ENCODE data around the gene ACSF3.

The ACSF3 gene

DNA sequence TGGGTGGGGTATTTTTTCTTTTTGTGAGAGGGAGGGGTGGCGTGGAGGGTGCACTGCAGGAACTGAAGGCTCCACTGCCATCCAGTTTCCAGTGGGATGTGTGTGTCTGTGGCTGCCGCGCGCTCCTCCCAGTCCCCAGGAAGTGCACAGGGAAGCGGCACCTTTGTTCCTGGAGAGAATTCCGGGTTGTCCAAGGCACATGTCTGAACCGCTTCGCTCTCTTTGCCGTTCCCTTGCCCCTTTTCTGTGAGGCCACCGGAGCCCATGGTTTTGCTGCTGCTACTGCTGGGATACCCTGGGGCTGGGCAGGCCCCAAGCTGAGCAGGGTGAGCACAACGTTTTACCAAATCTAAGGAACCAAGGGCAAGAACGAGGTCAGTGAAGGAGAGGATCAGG is 19.5 kb downstream of the ACSF3 start:
- Histone ChIP-seq H3K9me3 (no peaks in the 10 kb centered on the region), H3K4me3 (ENCODE audit: low read depth, low read length) (no peak overlapping the region), H3K27me3 (no peaks in the 10 kb centered on the region), H3K4me1 (no peaks in the 10 kb centered on the region), H3K36me3 (peaks cover 38% of the 10 kb centered on the region)
- TF ChIP-seq, protein P1, sequence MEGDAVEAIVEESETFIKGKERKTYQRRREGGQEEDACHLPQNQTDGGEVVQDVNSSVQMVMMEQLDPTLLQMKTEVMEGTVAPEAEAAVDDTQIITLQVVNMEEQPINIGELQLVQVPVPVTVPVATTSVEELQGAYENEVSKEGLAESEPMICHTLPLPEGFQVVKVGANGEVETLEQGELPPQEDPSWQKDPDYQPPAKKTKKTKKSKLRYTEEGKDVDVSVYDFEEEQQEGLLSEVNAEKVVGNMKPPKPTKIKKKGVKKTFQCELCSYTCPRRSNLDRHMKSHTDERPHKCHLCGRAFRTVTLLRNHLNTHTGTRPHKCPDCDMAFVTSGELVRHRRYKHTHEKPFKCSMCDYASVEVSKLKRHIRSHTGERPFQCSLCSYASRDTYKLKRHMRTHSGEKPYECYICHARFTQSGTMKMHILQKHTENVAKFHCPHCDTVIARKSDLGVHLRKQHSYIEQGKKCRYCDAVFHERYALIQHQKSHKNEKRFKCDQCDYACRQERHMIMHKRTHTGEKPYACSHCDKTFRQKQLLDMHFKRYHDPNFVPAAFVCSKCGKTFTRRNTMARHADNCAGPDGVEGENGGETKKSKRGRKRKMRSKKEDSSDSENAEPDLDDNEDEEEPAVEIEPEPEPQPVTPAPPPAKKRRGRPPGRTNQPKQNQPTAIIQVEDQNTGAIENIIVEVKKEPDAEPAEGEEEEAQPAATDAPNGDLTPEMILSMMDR (IDR thresholded peaks at IDR 0.05; ENCODE audit: low read depth, low read length), result no peak
- DNase-seq, result no peak

DNA sequence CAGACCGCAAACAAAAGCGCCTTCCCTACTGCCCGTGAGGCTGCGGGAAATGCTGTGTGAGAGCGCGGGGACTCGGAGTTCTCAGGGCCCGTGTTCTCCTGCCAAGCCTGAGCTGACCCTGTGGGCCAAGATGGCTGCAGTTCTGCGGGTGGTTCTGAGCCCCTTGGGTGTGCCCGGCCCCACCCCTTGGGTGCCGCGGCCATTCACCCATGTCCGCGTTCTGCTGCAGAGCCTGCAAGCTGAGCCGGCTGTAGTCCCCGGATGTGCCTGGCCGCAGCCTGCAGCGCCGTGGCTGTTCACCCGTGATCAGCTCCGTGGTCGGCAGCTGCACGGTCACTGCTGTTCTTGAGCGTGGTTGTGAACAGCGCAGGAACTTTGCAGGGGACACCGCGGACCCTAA is 20.0 kb downstream of the ACSF3 start:
- no peak overlapping the region for H3K4me3 ChIP-seq (ENCODE audit: low read depth, low read length)
- DNase-seq, result peak; percentile 8
- no peaks in the 10 kb centered on the region for H3K9me3 ChIP-seq
- H3K4me1 ChIP-seq, result no peaks in the 10 kb centered on the region
- H3K27me3 ChIP-seq, result no peaks in the 10 kb centered on the region
- H3K36me3 ChIP-seq, result peaks cover 38% of the 10 kb centered on the region
- TF ChIP-seq, protein P1 (IDR thresholded peaks at IDR 0.05; ENCODE audit: low read depth, low read length), result no peak

DNA sequence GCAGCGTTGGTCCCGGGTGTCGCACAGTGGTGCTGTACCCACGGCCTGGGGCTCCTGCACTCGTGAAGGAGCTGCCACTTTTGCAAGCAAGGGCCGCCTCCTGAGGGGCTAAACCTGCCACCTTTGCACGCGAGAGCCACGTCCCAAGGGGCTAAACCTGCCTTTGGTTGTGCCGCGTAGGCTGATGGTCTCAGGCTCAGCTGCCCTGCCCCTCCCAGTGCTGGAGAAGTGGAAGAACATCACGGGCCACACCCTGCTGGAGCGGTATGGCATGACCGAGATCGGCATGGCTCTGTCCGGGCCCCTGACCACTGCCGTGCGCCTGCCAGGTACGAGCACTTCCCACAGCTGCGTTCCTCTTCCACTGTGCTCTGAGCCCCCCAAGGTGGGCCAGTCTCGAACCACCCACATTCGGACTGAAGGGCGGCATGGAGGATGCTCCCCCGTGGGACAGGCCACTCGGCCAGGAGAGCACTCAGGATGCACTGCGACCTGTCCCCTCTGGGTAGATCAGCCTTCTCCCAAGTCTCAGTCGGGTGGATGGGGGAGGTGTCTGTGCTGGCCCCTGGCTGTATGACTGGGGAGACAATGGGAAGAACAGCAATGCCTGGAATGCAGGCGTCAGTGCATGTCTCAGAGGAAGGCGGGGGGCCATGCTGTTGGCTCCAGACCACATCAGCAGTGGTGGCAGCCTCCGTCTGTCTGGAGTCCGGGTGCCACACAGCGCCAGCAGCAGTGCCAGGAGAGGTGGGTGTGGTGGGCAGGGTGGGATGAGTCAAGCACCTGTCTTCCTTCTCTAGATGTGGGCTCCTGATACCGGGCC is 20.7 kb downstream of the ACSF3 start:
- no peaks in the 10 kb centered on the region for H3K27me3 ChIP-seq
- no peaks in the 10 kb centered on the region for H3K9me3 ChIP-seq
- TF ChIP-seq, protein P1 (IDR thresholded peaks at IDR 0.05; ENCODE audit: low read depth, low read length), result no peak
- H3K36me3 ChIP-seq, result peaks cover 39% of the 10 kb centered on the region
- H3K4me3 ChIP-seq (ENCODE audit: low read depth, low read length), result no peak overlapping the region
- no peaks in the 10 kb centered on the region for H3K4me1 ChIP-seq
- DNase-seq, result peak; percentile 4

DNA sequence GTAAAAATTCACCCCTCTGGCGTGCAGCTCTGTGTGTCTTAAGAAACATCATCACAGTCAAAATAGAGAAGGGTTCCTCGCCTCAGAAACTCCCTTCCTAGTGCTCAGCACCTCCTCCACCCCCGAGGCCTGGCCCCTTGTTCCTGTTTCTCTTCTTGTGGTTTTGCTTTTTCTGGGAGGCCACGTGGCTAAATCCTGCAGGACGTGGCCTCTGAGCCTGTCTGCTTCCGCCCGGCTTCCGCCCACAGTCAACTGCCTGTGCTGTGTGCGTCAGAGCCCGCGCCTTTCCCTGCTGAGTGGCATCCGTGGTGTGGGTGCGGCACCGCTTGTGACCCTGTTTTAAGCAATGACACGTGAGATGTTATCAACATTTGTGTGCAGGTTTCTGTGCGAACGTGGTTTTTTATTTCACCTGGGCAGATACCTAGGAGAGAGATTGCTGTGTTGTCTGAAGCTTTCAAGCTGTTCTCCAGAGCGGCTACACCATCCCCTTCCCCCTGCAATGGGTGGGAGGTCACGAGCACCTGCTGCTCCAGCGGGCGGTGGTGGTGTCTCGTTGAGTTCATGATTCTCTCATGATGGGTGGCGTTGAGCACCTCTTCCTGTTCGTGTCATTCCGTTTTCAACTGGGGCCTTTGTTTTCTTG is 21.7 kb downstream of the ACSF3 start:
- TF ChIP-seq, protein P1 (IDR thresholded peaks at IDR 0.05; ENCODE audit: low read depth, low read length), result no peak
- no peak for DNase-seq
- H3K27me3 ChIP-seq, result no peaks in the 10 kb centered on the region
- H3K4me3 ChIP-seq (ENCODE audit: low read depth, low read length), result no peak overlapping the region
- H3K4me1 ChIP-seq, result no peaks in the 10 kb centered on the region
- peaks cover 47% of the 10 kb centered on the region for H3K36me3 ChIP-seq
- no peaks in the 10 kb centered on the region for H3K9me3 ChIP-seq

DNA sequence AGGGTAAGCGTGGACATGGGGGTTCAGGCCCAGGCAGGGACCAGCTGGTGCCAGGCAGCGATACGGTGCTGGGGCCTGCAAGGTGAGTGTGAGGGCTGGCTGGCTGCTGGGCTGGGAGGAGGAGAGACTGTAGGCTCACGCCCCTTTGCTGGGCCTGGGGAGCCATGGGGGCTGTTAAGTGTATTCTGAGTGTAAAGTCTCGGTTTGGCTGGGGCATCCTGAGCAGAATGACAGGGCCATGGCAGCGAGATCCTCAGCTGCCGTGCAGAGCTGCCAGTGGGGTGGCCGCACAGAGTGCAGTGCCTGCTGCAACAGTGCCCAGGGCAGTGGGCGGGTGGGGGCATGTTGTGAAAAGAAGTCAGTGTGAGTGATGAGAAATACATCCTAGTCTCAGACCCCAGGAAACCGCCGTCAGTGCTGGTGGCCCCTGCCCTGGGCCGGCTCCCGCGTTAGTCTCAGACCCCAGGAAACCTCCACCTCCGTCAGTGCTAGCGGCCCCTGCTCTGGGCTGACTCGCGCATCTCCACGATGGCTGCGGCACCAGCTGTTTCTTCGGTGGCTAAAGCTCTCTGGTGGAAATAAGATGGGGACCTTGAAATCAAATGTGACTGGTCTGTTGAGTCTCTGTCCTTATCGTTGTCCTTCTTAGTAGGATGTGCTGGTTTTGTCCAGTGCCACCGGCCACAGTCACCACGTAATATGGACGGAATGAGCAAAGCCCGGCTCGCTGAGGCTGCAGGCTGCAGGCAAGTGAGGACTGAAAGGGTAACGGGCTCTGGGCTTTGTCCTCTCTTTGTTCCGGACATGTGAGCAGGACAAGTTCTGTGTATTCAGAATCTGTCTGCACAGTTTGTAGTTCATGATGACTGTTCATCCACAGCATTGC is 22.9 kb downstream of the ACSF3 start:
- H3K4me1 ChIP-seq, result no peaks in the 10 kb centered on the region
- TF ChIP-seq, protein P1 (IDR thresholded peaks at IDR 0.05; ENCODE audit: low read depth, low read length), result no peak
- H3K36me3 ChIP-seq, result peaks cover 55% of the 10 kb centered on the region
- H3K9me3 ChIP-seq, result no peaks in the 10 kb centered on the region
- peak; percentile 12 for DNase-seq
- H3K27me3 ChIP-seq, result no peaks in the 10 kb centered on the region
- H3K4me3 ChIP-seq (ENCODE audit: low read depth, low read length), result no peak overlapping the region

All from BE2C (cell line).